Tibial artery (tissue), 4 donors: Measurements from ENCODE around the gene SDHC.

Source experiments
- DNase-seq, 2 donors: peaks; one replicate each; pipeline ENCODE4 v3.0.0-alpha.2; 2019
- H3K27ac ChIP-seq, 2 donors: fragments of 200-600 bp; sonication (generic) in 1 of 2; 1 replicate in 1 of 2; 2 replicates in 1 of 2; pipeline ENCODE4 v1.5.1; 2018 to 2019; ENCODE audit warnings: mild to moderate bottlenecking in 1 of 2
- H3K27me3 ChIP-seq, 2 donors: fragments of 200-600 bp; sonication (generic) in 1 of 2; one replicate each; pipeline versions ENCODE4 v1.5.1 to v1.6.0; 2016 to 2019
- H3K36me3 ChIP-seq, 3 donors: fragments of 200-600 bp; sonication (generic) in 2 of 3; one replicate each; pipeline ENCODE4 v1.5.1; 2016 to 2019; ENCODE audit warnings: mild to moderate bottlenecking in 2 of 3
- H3K4me1 ChIP-seq, 4 donors: fragments of 200-600 bp; sonication (generic) in 2 of 4; 1 replicate in 3 of 4; 2 replicates in 1 of 4; pipeline ENCODE4 v1.5.1; 2016 to 2019
- H3K4me3 ChIP-seq, 2 donors: fragments of 200-600 bp; sonication (generic) in 1 of 2; 1 replicate in 1 of 2; 2 replicates in 1 of 2; pipeline ENCODE4 v1.5.1; 2018 to 2019; ENCODE audit warnings: mild to moderate bottlenecking in 2 of 2
- H3K9me3 ChIP-seq, 3 donors: fragments of 200-600 bp; sonication (generic) in 1 of 3; one replicate each; pipeline ENCODE4 v1.5.1; 2016 to 2019
- CTCF ChIP-seq, 2 experiments: fragments of 200-600 bp in 1 of 2; fragments of 450-650 bp in 1 of 2; IDR thresholded peaks; one replicate each; pipeline ENCODE4 v1.5.1; 2017 to 2019; ENCODE audit warnings: antibody characterized with exemption in 2 of 2, mild to moderate bottlenecking in 1 of 2, moderate library complexity in 1 of 2
- intact Hi-C: fragments of 100-400 bp; cut with DNase I; formaldehyde crosslinking; loops from one replicate; pipeline ENCODE4 v1.15.0; 2023; ENCODE audit warnings: low total_unique reads

Gene SDHC

DNA sequence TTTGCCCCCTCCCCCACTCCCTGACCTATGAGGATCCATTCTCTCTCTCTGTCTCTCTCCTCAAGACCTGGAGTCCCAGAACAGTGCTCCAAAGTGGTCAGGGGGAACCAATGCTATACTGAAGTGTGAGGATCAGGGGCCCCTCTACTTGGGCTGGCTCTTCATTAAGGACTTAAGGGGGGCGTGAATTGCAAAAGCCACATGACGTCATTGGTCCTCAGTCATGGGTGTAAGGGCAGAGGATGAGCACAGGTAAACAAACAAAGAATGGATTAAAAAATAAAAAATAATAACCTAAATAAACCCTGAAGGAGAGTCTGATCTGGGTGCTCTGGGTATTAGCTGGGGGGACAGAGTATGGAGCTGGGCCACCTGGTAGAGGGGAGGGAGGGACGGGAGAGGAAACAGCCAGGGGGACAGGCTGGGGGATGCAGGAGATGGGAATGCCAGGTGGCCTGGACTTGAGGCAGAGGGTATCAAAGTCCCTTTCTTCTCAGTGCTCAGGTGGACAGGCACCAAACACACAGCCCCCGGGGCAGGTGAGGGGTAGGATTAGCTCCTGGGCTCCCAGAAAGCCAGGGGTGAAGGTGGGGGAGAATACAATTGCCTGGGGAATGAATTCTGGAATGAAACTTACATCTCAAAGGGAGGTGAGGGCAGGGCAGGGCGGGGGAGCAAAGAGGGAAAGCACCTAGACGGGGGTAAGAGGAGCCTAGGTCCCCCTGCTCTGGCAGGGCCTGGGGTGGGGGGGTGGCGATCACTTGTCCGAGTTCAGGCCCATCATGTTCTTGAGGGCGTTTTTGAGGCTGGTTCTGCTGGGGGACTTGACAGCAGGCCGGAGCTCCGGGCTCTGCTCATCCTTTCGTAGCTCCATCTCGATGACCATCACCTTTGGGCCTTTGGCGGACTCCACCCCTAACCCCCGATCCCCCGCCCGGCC, 9.0 kb upstream of the SDHC start:
- Histone ChIP-seq H3K27me3 (peaks cover 0 to 28% of the 10 kb centered on the region in 2 donors), H3K27ac (peak overlapping the region; percentile 26 to 41), H3K9me3 (no peaks in the 10 kb centered on the region), H3K36me3 (no peaks in the 10 kb centered on the region), H3K4me1 (peaks cover 0 to 17% (median 14%) of the 10 kb centered on the region in 4 donors), H3K4me3 (peak overlapping the region; percentile 53 to 66)
- DNase-seq: no peak
- intact Hi-C loops: loop anchor here (5.0 kb wide), 1 partner anchor 78 kb away; the partner anchor contains the start of gene TOMM40L
- TF ChIP-seq CTCF (IDR thresholded peaks at IDR 0.05): no peak

DNA sequence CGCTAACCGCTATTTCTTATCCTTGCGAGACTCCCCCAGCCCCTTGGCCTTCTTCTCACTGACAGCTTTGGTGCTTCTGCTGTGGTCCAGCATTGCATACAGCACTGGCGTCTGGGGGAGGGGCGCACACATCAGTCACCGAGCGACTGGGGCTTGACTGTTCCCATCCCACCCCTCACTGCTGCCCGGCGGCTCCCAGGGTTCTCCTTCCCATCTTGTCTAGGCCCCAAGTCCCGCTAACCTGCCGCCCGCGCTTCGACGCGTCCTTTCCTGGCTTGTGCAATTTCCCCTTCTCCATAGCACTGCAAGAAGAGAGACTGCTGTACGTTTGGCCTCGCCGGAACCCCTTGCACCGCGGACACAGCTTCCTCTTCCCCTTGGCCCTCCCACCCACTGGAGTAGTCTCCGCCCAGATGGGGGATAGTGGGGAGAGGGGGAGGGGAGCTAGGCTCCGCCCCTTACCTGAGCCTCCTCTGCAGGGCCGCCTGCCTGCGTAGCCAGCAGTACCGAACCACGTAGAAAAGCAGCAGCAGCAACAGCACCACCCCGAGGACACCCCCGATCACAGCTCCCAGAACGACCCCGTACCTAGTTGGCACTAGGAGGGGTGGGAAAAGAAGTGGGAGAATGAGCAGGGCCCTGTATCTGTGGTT, 8.2 kb upstream of the SDHC start:
- Histone ChIP-seq H3K27ac (peak overlapping the region; percentile 26 to 41), H3K4me1 (peaks cover 0 to 17% (median 14%) of the 10 kb centered on the region in 4 donors), H3K36me3 (no peaks in the 10 kb centered on the region), H3K27me3 (peaks cover 0 to 28% of the 10 kb centered on the region in 2 donors), H3K4me3 (peak overlapping the region; percentile 53 to 66), H3K9me3 (no peaks in the 10 kb centered on the region)
- intact Hi-C loops: loop anchor here (5.0 kb wide), 1 partner anchor 79 kb away; the partner anchor contains the start of gene TOMM40L
- peak; percentile 66 to 76 for DNase-seq
- TF ChIP-seq CTCF (IDR thresholded peaks at IDR 0.05): no peak

DNA sequence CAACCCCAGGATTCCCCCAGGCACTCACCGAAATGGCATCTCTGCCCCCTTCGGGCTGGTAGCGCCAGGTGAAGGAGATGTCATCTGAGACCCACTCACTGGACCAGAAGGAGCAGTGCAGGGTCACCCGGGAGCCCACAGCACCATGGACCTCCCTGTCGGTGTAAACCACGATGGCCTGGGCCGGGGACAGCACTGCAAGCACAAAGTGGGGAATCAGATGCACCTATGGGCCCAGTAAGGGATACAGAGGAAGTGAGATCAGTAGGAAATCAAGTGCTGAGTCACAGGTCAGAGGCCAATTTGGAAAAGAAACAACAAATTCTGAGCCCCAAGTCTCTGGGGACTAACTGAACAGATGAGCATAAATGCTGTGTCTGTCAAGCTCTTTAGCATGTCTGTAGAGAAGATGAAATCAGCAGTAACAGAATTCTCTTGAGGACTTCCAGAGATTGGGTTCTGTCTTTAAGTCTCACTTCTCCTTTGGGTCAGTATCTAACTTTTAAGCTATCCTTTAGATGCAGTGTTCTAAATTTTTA, 6.9 kb upstream of the SDHC start:
- Histone ChIP-seq H3K9me3 (no peaks in the 10 kb centered on the region), H3K27ac (no peak overlapping the region), H3K27me3 (peaks cover 0 to 28% of the 10 kb centered on the region in 2 donors), H3K36me3 (no peaks in the 10 kb centered on the region), H3K4me3 (no peak overlapping the region), H3K4me1 (peaks cover 0 to 17% (median 14%) of the 10 kb centered on the region in 4 donors)
- intact Hi-C loops: loop anchor here (5.0 kb wide), 1 partner anchor 80 kb away; the partner anchor contains the start of gene TOMM40L
- TF ChIP-seq CTCF (IDR thresholded peaks at IDR 0.05): no peak
- DNase-seq: no peak

GRCh38 chr1:161307892-161308638, 6.1 kb upstream of the SDHC start:
- Histone ChIP-seq H3K4me1 (peaks cover 0 to 17% (median 14%) of the 10 kb centered on the region in 4 donors), H3K27ac (no peak overlapping the region), H3K4me3 (no peak overlapping the region), H3K36me3 (no peaks in the 10 kb centered on the region), H3K27me3 (peaks cover 0 to 28% of the 10 kb centered on the region in 2 donors), H3K9me3 (no peaks in the 10 kb centered on the region)
- intact Hi-C loops: loop anchor here (5.0 kb wide), 1 partner anchor 81 kb away; the partner anchor contains the start of gene TOMM40L
- no peak for DNase-seq
- no peak for TF ChIP-seq CTCF (IDR thresholded peaks at IDR 0.05)

- H3K4me3 ChIP-seq: no peak within 1 kb of the TSS
- TF ChIP-seq CTCF (IDR thresholded peaks at IDR 0.05): no peak
- intact Hi-C loops: loop anchor here (5.0 kb wide), 1 partner anchor 83 kb away; the partner anchor contains the start of gene TOMM40L
- peaks cover 0 to 24% (median 18%) of the 10 kb centered on the region in 4 donors for H3K4me1 ChIP-seq
- DNase-seq: no peak
- H3K27me3 ChIP-seq: peaks cover 0 to 24% of the 10 kb centered on the region in 2 donors
- no peaks in the 10 kb centered on the region for H3K9me3 ChIP-seq
- no peak within 1 kb of the TSS for H3K27ac ChIP-seq
- no peaks in the 10 kb centered on the region for H3K36me3 ChIP-seq
These were observed 4.3 kb upstream of the SDHC start, which contains the start of gene MPZ for GRCh38 chr1:161309868-161310267. Gene MPZ (minus strand): TSS chr1:161309968. CDS start chr1:161309905, 63 bp downstream.
